ENCODE measurements around the gene FLCN. TPM values are rescaled to one million over a fixed set of nuclear protein-coding genes. Genes with fewer than 3 reads are reported as not detected.

Gene FLCN
- polyA plus RNA-seq, 1 donor from 2014 or later, result 34.0 TPM

GRCh38 chr17:17242246-17242645 lies 5.3 kb upstream of the FLCN start:
- Histone ChIP-seq H3F3A (ENCODE audit: insufficient read depth, low read length, poor library complexity, severe bottlenecking) (no peaks in the 10 kb centered on the region), H3K9me2 (ENCODE audit: insufficient read depth, low read length) (no peaks in the 10 kb centered on the region), H3K4me3 (ENCODE audit: low read length) (no peak overlapping the region), H3K9me3 (ENCODE audit: low read length) (no peaks in the 10 kb centered on the region), H3K27ac (ENCODE audit: low read length) (no peak overlapping the region), H2AFZ (ENCODE audit: low read depth, low read length) (no peak overlapping the region), H4K20me1 (ENCODE audit: insufficient read depth) (no peaks in the 10 kb centered on the region), H3K4me2 (ENCODE audit: low read length) (no peak overlapping the region), H3K27me3 (ENCODE audit: insufficient read depth, low read depth, low read length) (no peaks in the 10 kb centered on the region), H3K9ac (ENCODE audit: low read length) (no peak overlapping the region), H3K79me2 (replicated peaks; ENCODE audit: insufficient read depth, low read length) (no peaks in the 10 kb centered on the region), H3K36me3 (ENCODE audit: insufficient read depth, low read length) (no peaks in the 10 kb centered on the region)
- TF ChIP-seq SMC3 (conservative IDR thresholded peaks at IDR 0.05; ENCODE audit: poor library complexity) (no peak), POLR2AphosphoS5 (IDR thresholded peaks at IDR 0.05) (no peak), CTCF (IDR thresholded peaks at IDR 0.05; ENCODE audit: poor library complexity, severe bottlenecking) (no peak), MXI1 (conservative IDR thresholded peaks at IDR 0.05; ENCODE audit: poor library complexity, severe bottlenecking) (no peak), REST (IDR thresholded peaks at IDR 0.05; ENCODE audit: borderline replicate concordance) (no peak), EZH2 (IDR thresholded peaks at IDR 0.05; ENCODE audit: borderline replicate concordance, insufficient read depth, low read length, poor library complexity, severe bottlenecking) (no peak), RAD21 (conservative IDR thresholded peaks at IDR 0.05) (no peak)

GRCh38 chr17:17241656-17242055 lies 4.7 kb upstream of the FLCN start:
- Histone ChIP-seq H3K36me3 (ENCODE audit: insufficient read depth, low read length) (no peaks in the 10 kb centered on the region), H3K27ac (ENCODE audit: low read length) (no peak overlapping the region), H3K4me2 (ENCODE audit: low read length) (no peak overlapping the region), H2AFZ (ENCODE audit: low read depth, low read length) (no peak overlapping the region), H3K27me3 (ENCODE audit: insufficient read depth, low read depth, low read length) (no peaks in the 10 kb centered on the region), H3F3A (ENCODE audit: insufficient read depth, low read length, poor library complexity, severe bottlenecking) (no peaks in the 10 kb centered on the region), H3K9me2 (ENCODE audit: insufficient read depth, low read length) (no peaks in the 10 kb centered on the region), H3K79me2 (replicated peaks; ENCODE audit: insufficient read depth, low read length) (peaks cover 2% of the 10 kb centered on the region), H3K9me3 (ENCODE audit: low read length) (no peaks in the 10 kb centered on the region), H3K9ac (ENCODE audit: low read length) (no peak overlapping the region), H4K20me1 (ENCODE audit: insufficient read depth) (no peaks in the 10 kb centered on the region), H3K4me3 (ENCODE audit: low read length) (no peak overlapping the region)
- TF ChIP-seq RAD21 (conservative IDR thresholded peaks at IDR 0.05) (no peak), EP300 (conservative IDR thresholded peaks at IDR 0.05; ENCODE audit: poor library complexity, severe bottlenecking) (no peak), REST (IDR thresholded peaks at IDR 0.05; ENCODE audit: borderline replicate concordance) (no peak), TAF1 (IDR thresholded peaks at IDR 0.05; ENCODE audit: low read depth) (no peak), EZH2 (IDR thresholded peaks at IDR 0.05; ENCODE audit: borderline replicate concordance, insufficient read depth, low read length, poor library complexity, severe bottlenecking) (no peak), MXI1 (conservative IDR thresholded peaks at IDR 0.05; ENCODE audit: poor library complexity, severe bottlenecking) (no peak), POLR2AphosphoS5 (IDR thresholded peaks at IDR 0.05) (no peak), SMC3 (conservative IDR thresholded peaks at IDR 0.05; ENCODE audit: poor library complexity) (no peak), CTCF (IDR thresholded peaks at IDR 0.05; ENCODE audit: poor library complexity, severe bottlenecking) (no peak)

Data from neural cell (in vitro differentiated cells).